ENCODE results near the gene SNAI3. TPM values are rescaled to one million over a fixed set of nuclear protein-coding genes. Genes with fewer than 3 reads are reported as not detected.

SNAI3 gene
- total RNA-seq, 2 donors from 2014 or later = 8.4 to 10.5 TPM

GRCh38 chr16:88726408-88726749 lies 40.1 kb upstream of the SNAI3 start:
- no peak for DNase-seq
- Mint-ChIP-seq H3K27me3 (ENCODE audit: low read depth) (no peaks in the 10 kb centered on the region), H3K4me1 (ENCODE audit: low read depth) (no peaks in the 10 kb centered on the region), H3K27ac (no peak overlapping the region), H3K4me3 (no peak overlapping the region), H3K36me3 (ENCODE audit: insufficient read depth in 2 of 2) (peaks cover 2 to 8% of the 10 kb centered on the region in 2 donors), H3K9me3 (no peaks in the 10 kb centered on the region)
- ATAC-seq (replicated peaks in 1 of 2) = no peak

- Mint-ChIP-seq H3K27me3 (ENCODE audit: low read depth) (no peaks in the 10 kb centered on the region), H3K4me1 (ENCODE audit: low read depth) (no peaks in the 10 kb centered on the region), H3K27ac (no peak overlapping the region), H3K36me3 (ENCODE audit: insufficient read depth in 2 of 2) (peaks cover 2 to 6% of the 10 kb centered on the region in 2 donors), H3K4me3 (no peak overlapping the region), H3K9me3 (no peaks in the 10 kb centered on the region)
- no peak for ATAC-seq (replicated peaks in 1 of 2)
- no peak for DNase-seq
Measured at GRCh38 chr16:88725609-88726407, 39.5 kb upstream of the SNAI3 start.

GRCh38 chr16:88724855-88725555 lies 38.7 kb upstream of the SNAI3 start:
- ATAC-seq (replicated peaks in 1 of 2) (no peak), DNase-seq (no peak)
- Mint-ChIP-seq H3K4me1 (ENCODE audit: low read depth) (no peaks in the 10 kb centered on the region), H3K27me3 (ENCODE audit: low read depth) (no peaks in the 10 kb centered on the region), H3K36me3 (ENCODE audit: insufficient read depth in 2 of 2) (peaks cover 2 to 8% of the 10 kb centered on the region in 2 donors), H3K9me3 (no peaks in the 10 kb centered on the region), H3K4me3 (no peak overlapping the region), H3K27ac (no peak overlapping the region)

- ATAC-seq (replicated peaks in 1 of 2) = no peak
- Mint-ChIP-seq H3K27me3 (ENCODE audit: low read depth) (no peaks in the 10 kb centered on the region), H3K9me3 (no peaks in the 10 kb centered on the region), H3K4me3 (no peak overlapping the region), H3K4me1 (ENCODE audit: low read depth) (no peaks in the 10 kb centered on the region), H3K27ac (no peak overlapping the region), H3K36me3 (ENCODE audit: insufficient read depth in 2 of 2) (peaks cover 2 to 9% of the 10 kb centered on the region in 2 donors)
- no peak for DNase-seq
Measured at GRCh38 chr16:88723911-88724310, 37.6 kb upstream of the SNAI3 start.

- Mint-ChIP-seq H3K36me3 (ENCODE audit: insufficient read depth in 2 of 2) (peaks cover 2 to 9% of the 10 kb centered on the region in 2 donors), H3K27ac (no peak overlapping the region), H3K9me3 (no peaks in the 10 kb centered on the region), H3K4me3 (no peak overlapping the region), H3K27me3 (ENCODE audit: low read depth) (no peaks in the 10 kb centered on the region), H3K4me1 (ENCODE audit: low read depth) (no peaks in the 10 kb centered on the region)
- DNase-seq (no peak), ATAC-seq (replicated peaks in 1 of 2) (no peak)
Measured at GRCh38 chr16:88723507-88723887, 37.2 kb upstream of the SNAI3 start.

GRCh38 chr16:88722784-88723506 lies 36.6 kb upstream of the SNAI3 start:
- Mint-ChIP-seq H3K27ac (no peak overlapping the region), H3K9me3 (no peaks in the 10 kb centered on the region), H3K36me3 (ENCODE audit: insufficient read depth in 2 of 2) (peaks cover 2 to 9% of the 10 kb centered on the region in 2 donors), H3K4me1 (ENCODE audit: low read depth) (no peaks in the 10 kb centered on the region), H3K27me3 (ENCODE audit: low read depth) (no peaks in the 10 kb centered on the region), H3K4me3 (no peak overlapping the region)
- no peak for DNase-seq
- no peak for ATAC-seq (replicated peaks in 1 of 2)

GRCh38 chr16:88721815-88722755 lies 35.8 kb upstream of the SNAI3 start:
- no peak for DNase-seq
- no peak overlapping the region for H3K27ac Mint-ChIP-seq
- H3K36me3 Mint-ChIP-seq (ENCODE audit: insufficient read depth in 2 of 2) = peaks cover 2 to 15% of the 10 kb centered on the region in 2 donors
- ATAC-seq (replicated peaks in 1 of 2) = no peak
- no peaks in the 10 kb centered on the region for H3K9me3 Mint-ChIP-seq
- H3K27me3 Mint-ChIP-seq (ENCODE audit: low read depth) = no peaks in the 10 kb centered on the region
- H3K4me3 Mint-ChIP-seq = no peak overlapping the region
- no peaks in the 10 kb centered on the region for H3K4me1 Mint-ChIP-seq (ENCODE audit: low read depth)

GRCh38 chr16:88721236-88721635 lies 34.9 kb upstream of the SNAI3 start:
- no peak for ATAC-seq (replicated peaks in 1 of 2)
- Mint-ChIP-seq H3K4me3 (no peak overlapping the region), H3K36me3 (ENCODE audit: insufficient read depth in 2 of 2) (peaks cover 2 to 15% of the 10 kb centered on the region in 2 donors), H3K4me1 (ENCODE audit: low read depth) (no peaks in the 10 kb centered on the region), H3K9me3 (no peaks in the 10 kb centered on the region), H3K27ac (no peak overlapping the region), H3K27me3 (ENCODE audit: low read depth) (no peaks in the 10 kb centered on the region)
- DNase-seq = no peak

GRCh38 chr16:88720396-88720970 lies 34.2 kb upstream of the SNAI3 start:
- H3K4me1 Mint-ChIP-seq (ENCODE audit: low read depth) = no peaks in the 10 kb centered on the region
- H3K27ac Mint-ChIP-seq = no peak overlapping the region
- no peak overlapping the region for H3K4me3 Mint-ChIP-seq
- no peak for ATAC-seq (replicated peaks in 1 of 2)
- H3K36me3 Mint-ChIP-seq (ENCODE audit: insufficient read depth in 2 of 2) = peaks cover 2 to 13% of the 10 kb centered on the region in 2 donors
- no peaks in the 10 kb centered on the region for H3K27me3 Mint-ChIP-seq (ENCODE audit: low read depth)
- H3K9me3 Mint-ChIP-seq = no peaks in the 10 kb centered on the region
- DNase-seq = no peak

GRCh38 chr16:88719933-88720296 lies 33.6 kb upstream of the SNAI3 start:
- H3K4me3 Mint-ChIP-seq = no peak overlapping the region
- no peaks in the 10 kb centered on the region for H3K9me3 Mint-ChIP-seq
- ATAC-seq (replicated peaks in 1 of 2) (no peak), DNase-seq (no peak)
- H3K36me3 Mint-ChIP-seq (ENCODE audit: insufficient read depth in 2 of 2) = peaks cover 2 to 13% of the 10 kb centered on the region in 2 donors
- no peak overlapping the region for H3K27ac Mint-ChIP-seq
- H3K4me1 Mint-ChIP-seq (ENCODE audit: low read depth) = no peaks in the 10 kb centered on the region
- H3K27me3 Mint-ChIP-seq (ENCODE audit: low read depth) = no peaks in the 10 kb centered on the region

- no peaks in the 10 kb centered on the region for H3K4me1 Mint-ChIP-seq (ENCODE audit: low read depth)
- peaks cover 0 to 13% of the 10 kb centered on the region in 2 donors for H3K36me3 Mint-ChIP-seq (ENCODE audit: insufficient read depth in 2 of 2)
- DNase-seq (no peak), ATAC-seq (replicated peaks in 1 of 2) (no peak)
- H3K4me3 Mint-ChIP-seq = no peak overlapping the region
- no peaks in the 10 kb centered on the region for H3K9me3 Mint-ChIP-seq
- no peaks in the 10 kb centered on the region for H3K27me3 Mint-ChIP-seq (ENCODE audit: low read depth)
- H3K27ac Mint-ChIP-seq = no peak overlapping the region
Measured at GRCh38 chr16:88719267-88719932, 33.1 kb upstream of the SNAI3 start.

- H3K36me3 Mint-ChIP-seq (ENCODE audit: insufficient read depth in 2 of 2) = peaks cover 0 to 11% of the 10 kb centered on the region in 2 donors
- no peaks in the 10 kb centered on the region for H3K4me1 Mint-ChIP-seq (ENCODE audit: low read depth)
- ATAC-seq (replicated peaks in 1 of 2) (no peak), DNase-seq (no peak)
- no peak overlapping the region for H3K27ac Mint-ChIP-seq
- H3K4me3 Mint-ChIP-seq = no peak overlapping the region
- no peaks in the 10 kb centered on the region for H3K27me3 Mint-ChIP-seq (ENCODE audit: low read depth)
- no peaks in the 10 kb centered on the region for H3K9me3 Mint-ChIP-seq
Measured at GRCh38 chr16:88718178-88718577, 31.9 kb upstream of the SNAI3 start.
